ENCODE data around the gene CMTR1. TPM values are rescaled to one million over a fixed set of nuclear protein-coding genes. Genes with fewer than 3 reads are reported as not detected.
"Not testable (repeated sequence)": the region's sequence is repeated elsewhere in the genome, so short reads cannot be mapped to it uniquely, and the experiment has no call there.

The CMTR1 gene
- total RNA-seq, 4 donors from 2014 or later: 39.3 to 45.0 (median 40.9) TPM

DNA sequence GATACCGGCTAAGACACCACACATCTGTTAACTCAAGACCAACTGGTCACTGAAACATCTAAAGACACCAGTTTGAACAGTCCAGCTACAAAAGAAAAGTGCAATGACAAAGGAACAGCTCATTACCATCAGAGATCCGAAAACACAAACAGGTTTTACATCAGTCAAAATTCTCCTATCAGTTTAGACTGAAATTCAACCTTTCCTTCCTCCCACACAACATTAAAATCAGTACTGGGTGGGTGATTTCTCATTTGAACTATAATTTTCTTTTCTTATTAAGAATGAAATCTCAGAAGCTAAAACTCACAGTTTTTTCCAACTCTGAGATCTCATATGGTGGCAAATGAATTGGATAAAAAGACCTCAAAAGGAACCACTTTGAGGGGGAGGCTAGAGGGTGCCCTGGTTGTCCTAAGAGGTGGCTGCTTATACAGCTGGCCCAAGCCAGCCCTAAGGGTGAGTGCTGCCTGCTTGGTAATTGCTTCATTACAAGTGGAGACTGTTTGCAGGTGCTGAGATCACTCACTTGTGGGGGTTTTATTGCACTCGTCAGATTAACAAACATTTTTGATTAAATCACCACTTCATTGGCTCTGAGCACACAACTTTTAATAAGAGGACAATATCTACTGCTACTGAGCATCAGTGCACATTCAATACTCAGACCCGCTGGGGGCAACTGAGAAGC, 62.4 kb downstream of the CMTR1 start:
- no peak for DNase-seq (ENCODE audit: low spot score in 2 of 2)
- WGBS, 2 donors: 80 to 83% methylated on average over 4 of the region's 4 CpGs
- no peak for TF ChIP-seq EP300 (IDR thresholded peaks at IDR 0.05)
- TF ChIP-seq, protein P1, sequence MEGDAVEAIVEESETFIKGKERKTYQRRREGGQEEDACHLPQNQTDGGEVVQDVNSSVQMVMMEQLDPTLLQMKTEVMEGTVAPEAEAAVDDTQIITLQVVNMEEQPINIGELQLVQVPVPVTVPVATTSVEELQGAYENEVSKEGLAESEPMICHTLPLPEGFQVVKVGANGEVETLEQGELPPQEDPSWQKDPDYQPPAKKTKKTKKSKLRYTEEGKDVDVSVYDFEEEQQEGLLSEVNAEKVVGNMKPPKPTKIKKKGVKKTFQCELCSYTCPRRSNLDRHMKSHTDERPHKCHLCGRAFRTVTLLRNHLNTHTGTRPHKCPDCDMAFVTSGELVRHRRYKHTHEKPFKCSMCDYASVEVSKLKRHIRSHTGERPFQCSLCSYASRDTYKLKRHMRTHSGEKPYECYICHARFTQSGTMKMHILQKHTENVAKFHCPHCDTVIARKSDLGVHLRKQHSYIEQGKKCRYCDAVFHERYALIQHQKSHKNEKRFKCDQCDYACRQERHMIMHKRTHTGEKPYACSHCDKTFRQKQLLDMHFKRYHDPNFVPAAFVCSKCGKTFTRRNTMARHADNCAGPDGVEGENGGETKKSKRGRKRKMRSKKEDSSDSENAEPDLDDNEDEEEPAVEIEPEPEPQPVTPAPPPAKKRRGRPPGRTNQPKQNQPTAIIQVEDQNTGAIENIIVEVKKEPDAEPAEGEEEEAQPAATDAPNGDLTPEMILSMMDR (IDR thresholded peaks at IDR 0.05): no peak
- TF ChIP-seq POLR2A (IDR thresholded peaks at IDR 0.05): no peak
- Histone ChIP-seq H3K4me1 (peaks cover 0 to 8% (median 2%) of the 10 kb centered on the region in 4 donors), H3K27me3 (no peaks in the 10 kb centered on the region), H3K9me3 (no peaks in the 10 kb centered on the region), H3K36me3 (no peaks in the 10 kb centered on the region), H3K4me3 (no peak overlapping the region), H3K27ac (no peak overlapping the region)

DNA sequence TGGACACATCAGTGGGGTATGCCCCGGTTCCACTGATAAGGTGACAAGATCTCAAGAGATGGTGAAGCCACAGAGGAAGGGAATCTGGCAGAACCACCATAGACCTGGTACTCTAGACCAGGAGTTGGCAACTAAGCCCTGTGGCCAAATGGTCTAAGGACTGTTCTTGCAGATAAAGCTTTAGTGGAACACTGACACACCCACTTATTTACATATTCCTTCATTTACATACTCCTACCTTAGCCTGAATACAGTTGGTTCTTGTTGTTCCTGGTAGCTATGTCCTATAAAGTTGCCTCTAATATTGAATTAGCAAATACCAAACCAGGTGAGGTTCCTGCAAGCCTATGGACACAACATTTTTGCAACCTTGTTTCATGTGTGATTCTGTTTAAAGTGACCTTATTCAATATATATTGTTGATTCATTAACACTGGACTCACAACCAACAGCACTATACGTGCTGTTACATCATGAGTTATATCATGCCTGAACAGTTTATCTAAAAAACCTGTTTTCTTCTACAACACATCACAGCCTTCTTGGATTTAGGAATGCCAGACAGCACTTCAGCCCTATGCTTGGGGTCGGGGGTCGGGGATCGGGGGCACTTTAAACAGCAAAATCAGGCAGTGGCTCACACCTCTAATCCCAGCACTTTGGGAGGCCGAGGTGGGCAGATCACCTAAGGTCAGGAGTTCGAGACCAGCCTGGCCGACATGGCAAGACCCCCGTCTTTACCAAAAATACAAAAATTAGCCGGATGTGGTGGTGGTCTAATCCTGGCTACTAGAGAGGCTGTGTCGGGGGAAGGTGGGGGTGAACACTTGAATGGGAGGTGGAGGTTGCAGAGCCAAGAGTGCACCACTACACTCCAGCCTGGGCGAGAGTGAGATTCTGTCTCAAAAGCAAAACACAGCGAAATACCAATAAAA, 64.2 kb downstream of the CMTR1 start:
- Histone ChIP-seq H3K9me3 (no peaks in the 10 kb centered on the region), H3K27me3 (no peaks in the 10 kb centered on the region), H3K4me3 (no peak overlapping the region), H3K4me1 (peaks cover 0 to 7% (median 2%) of the 10 kb centered on the region in 4 donors), H3K36me3 (no peaks in the 10 kb centered on the region), H3K27ac (no peak overlapping the region)
- 85 to 86% methylated on average over 13 of the region's 13 CpGs for whole genome bisulfite sequencing, 2 donors
- DNase-seq (ENCODE audit: low spot score in 2 of 2): no peak
- TF ChIP-seq, protein P1 (IDR thresholded peaks at IDR 0.05): no peak
- TF ChIP-seq POLR2A (IDR thresholded peaks at IDR 0.05): no peak
- no peak for TF ChIP-seq EP300 (IDR thresholded peaks at IDR 0.05)

DNA sequence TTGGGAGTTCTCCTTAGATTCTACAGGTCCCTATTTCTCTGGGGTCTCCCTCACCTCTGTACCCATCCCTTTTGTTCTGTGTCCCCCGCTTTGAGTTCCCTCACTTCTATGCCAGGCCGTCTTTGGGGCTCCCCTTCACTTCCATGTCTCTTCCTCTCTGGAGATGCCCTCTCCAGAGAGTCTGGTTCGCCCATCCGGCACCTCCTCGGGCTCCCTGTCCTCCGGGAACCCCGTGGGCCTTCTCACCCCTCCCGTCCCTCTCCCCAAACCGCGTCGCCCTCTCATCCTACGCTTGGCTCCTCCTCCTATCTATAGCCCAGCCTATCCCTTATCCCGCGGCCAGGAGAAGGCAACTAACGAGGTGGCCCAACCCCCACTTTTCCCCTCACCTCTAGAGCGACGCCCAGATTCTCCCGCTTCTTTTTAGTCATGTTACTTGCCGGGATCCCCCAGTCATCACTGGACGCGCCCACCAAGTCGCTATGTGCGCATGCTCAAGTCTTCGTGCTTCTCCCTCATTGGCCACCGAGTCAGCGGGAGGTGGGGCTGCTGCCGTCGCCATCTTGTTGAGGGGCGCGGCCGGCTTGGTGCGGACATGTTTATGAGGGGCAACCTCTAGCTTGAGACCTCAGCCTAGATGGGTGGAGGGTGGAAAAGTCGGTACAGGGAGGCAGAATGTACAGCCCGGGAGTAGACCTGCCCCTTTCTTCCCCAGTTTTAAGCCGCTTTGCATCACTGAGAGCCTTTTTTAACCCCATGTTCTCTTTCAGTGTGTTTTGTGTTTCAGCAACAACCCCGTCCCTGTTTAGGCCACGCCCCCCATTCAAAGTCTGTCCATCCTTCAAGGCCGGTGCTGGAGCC, 66.6 kb downstream of the CMTR1 start, which contains the start of gene CCDC167:
CCDC167 (minus strand) TSS at position 461 of the 861 bp plus-strand sequence; CDS start at position 431, 30 bp downstream.
- peak within 1 kb of the TSS; percentile 48 to 76 (median 66) for H3K4me3 ChIP-seq
- no peaks in the 10 kb centered on the region for H3K36me3 ChIP-seq
- H3K4me1 ChIP-seq: peaks cover 0 to 7% (median 4%) of the 10 kb centered on the region in 4 donors
- 1% methylated on average over 38 of the region's 38 CpGs for WGBS, 2 donors
- peak within 1 kb of the TSS in 3 of 4 donors; percentile 1 to 70 (median 50) for H3K27ac ChIP-seq
- H3K27me3 ChIP-seq: no peaks in the 10 kb centered on the region
- TF ChIP-seq POLR2A (IDR thresholded peaks at IDR 0.05) (no peak), EP300 (IDR thresholded peaks at IDR 0.05) (no peak)
- TF ChIP-seq, protein P1 (IDR thresholded peaks at IDR 0.05): no peak
- peak; percentile 83 to 88 for DNase-seq (ENCODE audit: low spot score in 2 of 2)
- no peaks in the 10 kb centered on the region for H3K9me3 ChIP-seq

DNA sequence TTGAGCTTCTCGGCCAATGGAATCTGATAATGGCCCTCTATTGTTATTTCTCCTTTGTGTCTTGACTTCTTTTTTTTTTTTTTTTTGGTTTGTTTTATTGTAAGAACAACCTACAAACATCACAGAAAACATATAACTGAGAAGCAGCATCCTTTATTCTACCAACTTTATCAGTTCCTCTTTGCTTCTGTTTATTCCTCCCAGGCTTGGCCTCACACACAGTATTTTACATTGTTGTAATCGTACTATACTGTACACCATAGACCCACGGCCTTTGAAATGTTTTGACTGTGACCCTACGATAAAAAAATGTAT, 67.2 kb downstream of the CMTR1 start:
- TF ChIP-seq POLR2A (IDR thresholded peaks at IDR 0.05) (no peak), EP300 (IDR thresholded peaks at IDR 0.05) (no peak)
- TF ChIP-seq, protein P1 (IDR thresholded peaks at IDR 0.05): no peak
- Histone ChIP-seq H3K27me3 (no peaks in the 10 kb centered on the region), H3K4me1 (peaks cover 0 to 7% (median 4%) of the 10 kb centered on the region in 4 donors), H3K36me3 (no peaks in the 10 kb centered on the region), H3K9me3 (no peaks in the 10 kb centered on the region), H3K27ac (no peak overlapping the region), H3K4me3 (peak overlapping the region in 3 of 4 donors; percentile 61 to 76 (median 72))
- 63 to 67% methylated on average over 4 of the region's 4 CpGs for WGBS, 2 donors
- no peak for DNase-seq (ENCODE audit: low spot score in 2 of 2)

DNA sequence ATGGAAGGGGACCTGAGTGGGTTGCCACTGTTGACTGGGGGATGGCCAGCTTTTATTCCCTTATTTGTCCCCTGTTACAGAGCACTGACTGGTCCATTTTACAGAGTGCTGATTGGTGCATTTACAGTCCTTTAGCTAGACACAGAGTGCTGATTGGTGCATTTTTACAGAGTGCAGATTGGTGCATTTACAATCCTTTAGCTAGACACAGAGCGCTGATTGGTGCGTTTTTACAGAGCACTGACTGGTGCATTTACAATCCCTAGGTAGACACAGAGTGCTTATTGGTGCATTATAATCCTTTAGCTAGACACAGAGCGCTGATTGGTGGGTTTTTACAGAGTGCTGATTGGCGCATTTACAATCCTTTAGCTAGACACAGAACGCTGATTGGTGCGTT, 67.9 kb downstream of the CMTR1 start:
- WGBS, 2 donors: 96% methylated on average over 6 of the region's 6 CpGs
- H3K36me3 ChIP-seq; DNase-seq (ENCODE audit: low spot score in 2 of 2); H3K27me3 ChIP-seq; H3K4me3 ChIP-seq; H3K9me3 ChIP-seq; H3K4me1 ChIP-seq; H3K27ac ChIP-seq: not testable (repeated sequence)

All from tibial nerve (tissue), 4 donors.